HG03139 (cell line): ENCODE measurements around the gene FZD7.

Experiments used
- ATAC-seq: cut with Tn5 transposase; IDR thresholded peaks from one replicate; pipeline ENCODE4 v1.9.1; 2021; ENCODE audit not compliant: unreplicated experiment

Gene FZD7

DNA sequence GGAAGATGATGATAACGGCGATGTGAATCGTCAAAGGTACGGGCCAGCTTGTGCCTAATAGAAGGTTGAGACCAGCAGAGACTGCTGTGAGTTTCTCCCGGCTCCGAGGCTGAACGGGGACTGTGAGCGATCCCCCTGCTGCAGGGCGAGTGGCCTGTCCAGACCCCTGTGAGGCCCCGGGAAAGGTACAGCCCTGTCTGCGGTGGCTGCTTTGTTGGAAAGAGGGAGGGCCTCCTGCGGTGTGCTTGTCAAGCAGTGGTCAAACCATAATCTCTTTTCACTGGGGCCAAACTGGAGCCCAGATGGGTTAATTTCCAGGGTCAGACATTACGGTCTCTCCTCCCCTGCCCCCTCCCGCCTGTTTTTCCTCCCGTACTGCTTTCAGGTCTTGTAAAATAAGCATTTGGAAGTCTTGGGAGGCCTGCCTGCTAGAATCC, 3.0 kb downstream of the FZD7 start:
- ATAC-seq: no peak

DNA sequence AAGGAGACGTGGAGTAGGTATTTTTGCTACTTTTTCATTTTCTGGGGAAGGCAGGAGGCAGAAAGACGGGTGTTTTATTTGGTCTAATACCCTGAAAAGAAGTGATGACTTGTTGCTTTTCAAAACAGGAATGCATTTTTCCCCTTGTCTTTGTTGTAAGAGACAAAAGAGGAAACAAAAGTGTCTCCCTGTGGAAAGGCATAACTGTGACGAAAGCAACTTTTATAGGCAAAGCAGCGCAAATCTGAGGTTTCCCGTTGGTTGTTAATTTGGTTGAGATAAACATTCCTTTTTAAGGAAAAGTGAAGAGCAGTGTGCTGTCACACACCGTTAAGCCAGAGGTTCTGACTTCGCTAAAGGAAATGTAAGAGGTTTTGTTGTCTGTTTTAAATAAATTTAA, 3.4 kb downstream of the FZD7 start:
- no peak for ATAC-seq

DNA sequence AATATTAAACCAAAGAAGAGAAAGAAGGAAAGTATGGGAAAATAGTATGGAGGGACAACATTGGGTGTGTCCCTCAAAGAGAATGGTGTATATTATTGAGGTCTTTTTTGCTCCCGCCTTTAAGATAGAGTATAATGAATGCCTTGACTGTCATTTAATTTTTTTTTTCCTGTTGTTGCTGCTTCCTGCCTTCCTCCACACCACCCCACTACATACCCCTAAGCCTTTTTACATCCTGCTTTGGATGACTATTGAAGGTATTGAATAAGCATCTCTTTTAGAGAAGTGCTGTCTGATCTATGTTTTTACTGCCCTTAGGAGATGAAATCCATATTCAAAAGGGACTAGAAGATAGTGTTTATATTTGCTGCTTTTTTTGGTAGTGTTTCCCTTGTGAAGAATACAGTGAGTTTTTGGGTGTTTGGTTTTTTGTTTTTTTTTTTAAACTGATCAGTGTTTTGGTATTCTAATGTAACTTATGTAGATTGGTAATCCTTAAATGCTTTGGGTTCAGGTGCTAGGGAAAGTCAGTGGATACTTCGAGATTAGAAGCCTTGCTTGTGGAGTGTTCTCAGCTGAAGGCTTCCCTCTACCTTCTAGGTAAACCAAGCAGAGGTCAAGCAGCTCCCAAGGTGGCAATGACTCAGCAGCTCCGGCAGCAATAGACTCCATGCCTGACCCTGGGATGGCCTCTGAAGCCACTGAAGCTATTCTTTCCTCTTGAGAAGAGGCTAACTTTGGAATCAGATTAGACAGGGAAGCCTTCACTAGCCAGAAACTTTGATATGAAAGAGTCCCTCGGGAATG, 5.0 kb downstream of the FZD7 start:
- ATAC-seq: no peak

GRCh38 chr2:202039278-202040078, 5.8 kb downstream of the FZD7 start:
- no peak for ATAC-seq

DNA sequence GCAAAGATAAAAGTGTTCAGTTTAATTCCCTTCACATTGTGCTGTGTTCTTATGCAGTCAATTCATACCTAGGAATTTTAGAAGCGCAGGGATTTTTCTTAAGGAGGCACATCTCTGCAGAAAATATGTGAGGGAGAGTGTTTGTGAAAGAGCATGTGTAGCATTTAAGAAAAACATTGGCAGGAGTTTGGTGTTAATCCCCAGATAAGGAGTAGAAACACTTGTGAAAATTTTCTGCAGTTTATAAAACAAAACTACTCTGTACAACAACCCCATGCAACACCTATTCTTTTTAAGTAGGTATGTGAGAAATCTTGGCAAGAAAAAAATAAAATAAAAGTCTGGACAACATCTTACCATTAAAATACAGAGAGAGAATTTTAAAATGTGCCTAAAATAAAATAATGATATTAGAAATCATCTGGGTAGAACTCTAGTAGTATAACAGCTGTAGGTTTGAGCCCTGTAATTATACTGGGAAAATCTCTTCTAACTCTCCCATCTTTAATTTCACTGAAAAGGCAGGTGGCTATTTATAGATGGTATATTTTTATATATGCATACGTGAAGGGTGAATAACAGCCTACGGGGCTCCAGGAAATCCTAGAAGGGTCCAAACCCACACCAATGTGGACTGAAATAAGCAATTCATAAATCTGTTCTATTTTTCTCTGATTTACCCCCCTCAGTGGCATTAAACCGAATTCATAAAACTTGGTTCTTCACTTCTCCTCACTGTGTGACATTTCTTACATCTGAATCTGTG, 6.6 kb downstream of the FZD7 start:
- no peak for ATAC-seq

- ATAC-seq: no peak
Measured at GRCh38 chr2:202042444-202042843, 8.8 kb downstream of the FZD7 start.

DNA sequence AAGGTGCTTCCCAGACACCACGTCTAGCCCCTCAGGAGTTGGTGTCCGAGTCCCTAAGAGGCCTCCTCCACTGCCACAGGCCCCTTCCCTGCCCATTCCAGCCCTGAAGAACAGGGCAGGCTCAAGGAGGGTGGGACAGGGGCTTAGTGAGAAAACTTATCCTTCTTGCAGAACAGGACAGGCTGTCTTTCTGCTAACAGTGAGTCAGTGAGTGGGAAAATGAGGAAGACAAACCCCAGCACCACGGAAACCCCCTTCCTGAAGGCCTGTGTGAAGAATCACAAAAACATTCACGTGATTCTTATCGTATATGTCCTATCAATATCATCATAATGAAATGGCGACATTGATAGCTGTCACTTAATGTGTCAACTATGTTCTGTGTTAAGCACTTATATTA, 9.8 kb downstream of the FZD7 start:
- ATAC-seq: no peak

GRCh38 chr2:202044777-202045176, 11.1 kb downstream of the FZD7 start:
- ATAC-seq: no peak

- ATAC-seq: no peak
Measured at GRCh38 chr2:202046572-202046971, 12.9 kb downstream of the FZD7 start.

DNA sequence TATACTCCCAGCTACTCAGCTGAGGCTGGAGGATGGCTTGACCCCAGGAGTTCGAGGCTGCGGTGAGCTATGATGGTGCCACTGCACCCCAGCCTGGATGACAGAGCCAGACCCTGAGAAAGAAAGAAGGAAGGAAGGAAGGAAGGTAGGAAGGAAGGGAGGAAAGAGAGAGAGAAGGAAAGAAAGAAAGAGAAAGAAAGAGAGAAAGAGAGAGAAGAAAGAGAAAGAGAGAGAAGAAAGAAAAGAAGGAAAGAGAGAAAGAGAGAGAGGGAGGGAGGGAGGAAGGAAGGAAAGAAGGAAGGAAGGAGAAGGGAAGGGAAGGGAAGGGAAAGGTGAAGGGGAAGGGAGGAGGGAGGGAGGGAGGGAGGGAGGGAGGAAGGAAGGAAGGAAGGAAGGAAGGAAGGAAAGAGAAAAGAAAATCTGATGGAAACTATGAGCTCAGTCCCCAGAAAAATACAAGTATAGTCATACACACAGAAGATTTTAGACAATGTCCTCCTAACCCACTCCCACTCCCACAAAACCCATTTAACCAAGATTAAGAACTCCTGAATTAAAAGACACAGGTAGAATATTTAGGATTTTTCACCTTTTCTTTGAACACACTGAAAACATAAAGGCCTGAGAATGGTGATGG, 15.6 kb downstream of the FZD7 start:
- ATAC-seq: no peak

- no peak for ATAC-seq
Measured at GRCh38 chr2:202049840-202050239, 16.2 kb downstream of the FZD7 start.

DNA sequence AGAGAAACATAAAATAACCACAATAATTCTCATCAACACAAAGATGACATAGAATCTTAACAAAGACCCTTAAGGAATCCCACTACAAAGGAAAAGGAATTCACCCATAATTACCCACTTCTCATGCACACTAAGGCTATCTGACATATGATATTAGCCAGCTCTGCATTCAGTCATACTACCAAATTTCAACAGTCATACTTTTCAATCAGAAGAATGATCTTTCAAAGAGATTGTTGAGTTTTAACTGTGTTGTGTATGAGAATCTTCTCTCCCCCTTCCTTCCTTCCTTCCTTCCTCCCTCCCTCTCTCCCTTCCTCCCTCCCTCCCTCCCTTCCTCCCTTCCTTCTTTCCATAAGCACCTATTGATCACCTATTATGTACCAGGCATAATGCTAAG, 17.0 kb downstream of the FZD7 start:
- no peak for ATAC-seq

- ATAC-seq: no peak
Measured at GRCh38 chr2:202051499-202052161, 18.0 kb downstream of the FZD7 start.

GRCh38 chr2:202052235-202052634, 18.6 kb downstream of the FZD7 start:
- no peak for ATAC-seq

GRCh38 chr2:202054679-202055078, 21.0 kb downstream of the FZD7 start:
- ATAC-seq: no peak

- no peak for ATAC-seq
Measured at GRCh38 chr2:202056611-202057010, 23.0 kb downstream of the FZD7 start.

DNA sequence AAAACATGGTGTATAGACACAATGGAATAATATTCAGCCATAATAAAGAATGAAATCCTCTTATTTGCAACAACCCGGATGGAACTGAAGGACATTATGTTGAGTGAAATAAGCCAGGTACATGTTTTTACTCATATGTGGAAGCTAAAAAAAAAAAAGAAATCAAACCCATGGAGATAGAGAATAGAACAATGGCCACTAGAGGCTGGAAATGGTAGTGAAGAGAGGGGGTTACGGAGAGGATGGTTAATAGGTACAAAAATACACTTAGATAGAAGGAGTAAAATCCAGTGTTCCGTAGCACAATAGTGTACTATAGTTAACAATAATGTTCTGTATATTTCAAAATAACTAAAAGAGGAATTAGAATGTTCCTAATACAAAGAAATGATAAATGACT, 26.6 kb downstream of the FZD7 start:
- ATAC-seq: no peak

DNA sequence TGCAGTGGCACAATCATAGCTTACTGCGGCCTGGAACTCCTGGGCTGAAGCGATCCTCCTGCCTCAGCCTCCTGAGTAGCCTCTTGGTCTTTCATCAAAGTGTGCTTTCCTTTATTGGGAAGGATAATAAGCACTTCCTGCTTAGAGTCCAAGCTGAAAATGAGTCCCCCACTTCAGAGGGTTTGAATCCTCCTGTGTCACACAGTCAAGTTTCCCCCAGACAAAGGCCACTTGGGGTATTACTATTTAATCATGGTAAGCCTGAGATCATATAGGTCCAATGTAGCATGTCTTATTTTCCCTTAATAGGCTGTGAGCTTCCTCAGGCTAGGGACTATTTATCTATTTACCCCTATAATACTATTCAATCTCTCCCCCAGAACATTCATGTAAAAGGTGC, 28.0 kb downstream of the FZD7 start:
- ATAC-seq: no peak

- ATAC-seq: no peak
Measured at GRCh38 chr2:202064171-202064880, 30.7 kb downstream of the FZD7 start.

GRCh38 chr2:202064881-202065230, 31.2 kb downstream of the FZD7 start:
- ATAC-seq: no peak
